KMS-11 (cell line): ENCODE data around the gene TTC32.

Experiments used
- H2AFZ ChIP-seq: fragments of 200-600 bp; sonication (generic); 2 replicates; pipeline ENCODE4 v1.6.1; 2016; ENCODE audit warnings: antibody characterized with exemption, mixed run types, low read depth
- H3K27ac ChIP-seq: fragments of 200-600 bp; sonication (generic); 2 replicates; pipeline ENCODE4 v1.6.1; 2016; ENCODE audit warnings: mild to moderate bottlenecking, mixed run types
- H3K27me3 ChIP-seq: fragments of 200-600 bp; sonication (generic); 2 replicates; pipeline ENCODE4 v1.6.1; 2017; ENCODE audit warnings: mild to moderate bottlenecking, low read depth, mixed run types, moderate library complexity; ENCODE audit not compliant: insufficient read depth
- H3K36me3 ChIP-seq: fragments of 200-600 bp; sonication (generic); 2 replicates; pipeline ENCODE4 v1.6.1; 2017; ENCODE audit warnings: mild to moderate bottlenecking, mixed run types; ENCODE audit not compliant: insufficient read depth
- H3K4me1 ChIP-seq: fragments of 200-600 bp; sonication (generic); 2 replicates; pipeline ENCODE4 v1.6.1; 2016; ENCODE audit warnings: mild to moderate bottlenecking, low read depth, mixed run types; ENCODE audit not compliant: poor library complexity, severe bottlenecking
- H3K4me2 ChIP-seq: fragments of 200-600 bp; sonication (generic); 2 replicates; pipeline ENCODE4 v1.7.0; 2016; ENCODE audit warnings: mild to moderate bottlenecking, mixed run types
- H3K4me3 ChIP-seq: fragments of 200-600 bp; sonication (generic); IDR thresholded peaks from 2 replicates; pipeline ENCODE4 v1.6.1; 2017; ENCODE audit warnings: low read depth, low read length, mixed read lengths; ENCODE audit not compliant: insufficient read depth
- H3K79me2 ChIP-seq: fragments of 200-600 bp; sonication (generic); 2 replicates; pipeline ENCODE4 v1.6.1; 2016; ENCODE audit warnings: low read depth, mixed run types; ENCODE audit not compliant: insufficient read depth
- H3K9ac ChIP-seq: fragments of 200-600 bp; sonication (generic); 2 replicates; pipeline ENCODE4 v1.6.1; 2016; ENCODE audit warnings: mild to moderate bottlenecking, mixed run types
- H4K20me1 ChIP-seq: fragments of 200-600 bp; sonication (generic); 2 replicates; pipeline ENCODE4 v1.6.1; 2016; ENCODE audit warnings: mild to moderate bottlenecking, mixed run types; ENCODE audit not compliant: insufficient read depth
- CTCF ChIP-seq: fragments of 200-600 bp; sonication (generic); conservative IDR thresholded peaks from 2 replicates; pipeline ENCODE4 v1.6.1; 2017; ENCODE audit warnings: low read depth, mild to moderate bottlenecking, antibody characterized with exemption, low read length, moderate library complexity, mixed read lengths

Gene TTC32

GRCh38 chr2:19870792-19871191, 31.0 kb downstream of the TTC32 start:
- no peaks in the 10 kb centered on the region for H3K4me1 ChIP-seq
- H3K36me3 ChIP-seq, result no peaks in the 10 kb centered on the region
- no peaks in the 10 kb centered on the region for H3K27me3 ChIP-seq
- no peak overlapping the region for H3K4me2 ChIP-seq
- no peak overlapping the region for H3K4me3 ChIP-seq
- TF ChIP-seq CTCF, result no peak
- H3K9ac ChIP-seq, result no peak overlapping the region
- H2AFZ ChIP-seq, result no peak overlapping the region
- no peak overlapping the region for H3K27ac ChIP-seq
- H3K79me2 ChIP-seq, result no peaks in the 10 kb centered on the region
- no peaks in the 10 kb centered on the region for H4K20me1 ChIP-seq

GRCh38 chr2:19868701-19869580, 32.8 kb downstream of the TTC32 start:
- Histone ChIP-seq H3K4me1 (no peaks in the 10 kb centered on the region), H3K4me2 (no peak overlapping the region), H3K4me3 (no peak overlapping the region), H3K79me2 (no peaks in the 10 kb centered on the region), H3K27me3 (no peaks in the 10 kb centered on the region), H3K9ac (no peak overlapping the region), H3K27ac (no peak overlapping the region), H4K20me1 (no peaks in the 10 kb centered on the region), H2AFZ (no peak overlapping the region), H3K36me3 (no peaks in the 10 kb centered on the region)
- no peak for TF ChIP-seq CTCF

DNA sequence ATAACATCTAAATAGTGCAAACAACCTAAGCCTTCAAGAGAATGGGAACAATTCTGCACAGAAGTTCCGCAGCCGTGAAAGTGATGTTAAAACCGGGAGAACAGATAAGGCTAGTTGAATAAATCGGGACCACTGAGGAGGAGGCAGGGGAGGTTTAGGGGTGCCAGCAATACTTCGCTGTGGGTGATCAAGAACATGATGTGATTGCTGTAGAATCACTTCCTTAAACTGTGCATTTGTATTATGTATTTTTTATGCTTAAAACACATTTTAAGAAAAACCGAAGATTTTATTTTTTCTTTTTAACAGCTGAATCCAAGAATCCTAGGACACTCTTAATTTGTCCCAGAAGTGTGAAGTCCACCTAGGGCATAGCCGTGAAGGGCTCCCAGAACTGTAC, 33.6 kb downstream of the TTC32 start:
- no peaks in the 10 kb centered on the region for H3K27me3 ChIP-seq
- H3K4me3 ChIP-seq, result no peak overlapping the region
- H3K9ac ChIP-seq, result no peak overlapping the region
- no peaks in the 10 kb centered on the region for H3K4me1 ChIP-seq
- H2AFZ ChIP-seq, result no peak overlapping the region
- H3K79me2 ChIP-seq, result no peaks in the 10 kb centered on the region
- TF ChIP-seq CTCF, result no peak
- H3K4me2 ChIP-seq, result no peak overlapping the region
- H4K20me1 ChIP-seq, result no peaks in the 10 kb centered on the region
- no peaks in the 10 kb centered on the region for H3K36me3 ChIP-seq
- H3K27ac ChIP-seq, result no peak overlapping the region

DNA sequence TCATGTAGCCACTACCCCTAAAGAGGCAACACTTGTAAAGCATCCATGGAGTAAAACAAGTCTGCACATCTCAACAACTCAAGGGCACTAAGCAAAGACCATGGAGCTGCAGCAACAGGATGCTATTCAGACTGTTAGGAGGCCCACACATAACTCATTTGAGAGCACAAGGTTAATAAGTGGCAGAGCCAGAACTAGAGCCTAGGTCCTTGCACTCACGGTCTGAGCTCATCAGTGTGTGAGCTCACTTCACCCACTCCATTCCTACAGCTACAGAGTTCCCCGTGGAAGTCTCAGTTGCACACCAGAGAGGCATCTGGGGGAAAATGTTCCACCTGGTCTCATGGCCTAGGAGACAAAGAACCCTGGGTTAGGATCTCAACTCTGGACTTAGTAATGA, 35.0 kb downstream of the TTC32 start:
- Histone ChIP-seq H3K9ac (no peak overlapping the region), H3K36me3 (no peaks in the 10 kb centered on the region), H3K27ac (no peak overlapping the region), H3K27me3 (no peaks in the 10 kb centered on the region), H3K79me2 (no peaks in the 10 kb centered on the region), H2AFZ (no peak overlapping the region), H4K20me1 (no peaks in the 10 kb centered on the region), H3K4me1 (no peaks in the 10 kb centered on the region), H3K4me2 (no peak overlapping the region), H3K4me3 (no peak overlapping the region)
- no peak for TF ChIP-seq CTCF
